ENCODE measurements around the gene CELF1.

Gene CELF1

DNA sequence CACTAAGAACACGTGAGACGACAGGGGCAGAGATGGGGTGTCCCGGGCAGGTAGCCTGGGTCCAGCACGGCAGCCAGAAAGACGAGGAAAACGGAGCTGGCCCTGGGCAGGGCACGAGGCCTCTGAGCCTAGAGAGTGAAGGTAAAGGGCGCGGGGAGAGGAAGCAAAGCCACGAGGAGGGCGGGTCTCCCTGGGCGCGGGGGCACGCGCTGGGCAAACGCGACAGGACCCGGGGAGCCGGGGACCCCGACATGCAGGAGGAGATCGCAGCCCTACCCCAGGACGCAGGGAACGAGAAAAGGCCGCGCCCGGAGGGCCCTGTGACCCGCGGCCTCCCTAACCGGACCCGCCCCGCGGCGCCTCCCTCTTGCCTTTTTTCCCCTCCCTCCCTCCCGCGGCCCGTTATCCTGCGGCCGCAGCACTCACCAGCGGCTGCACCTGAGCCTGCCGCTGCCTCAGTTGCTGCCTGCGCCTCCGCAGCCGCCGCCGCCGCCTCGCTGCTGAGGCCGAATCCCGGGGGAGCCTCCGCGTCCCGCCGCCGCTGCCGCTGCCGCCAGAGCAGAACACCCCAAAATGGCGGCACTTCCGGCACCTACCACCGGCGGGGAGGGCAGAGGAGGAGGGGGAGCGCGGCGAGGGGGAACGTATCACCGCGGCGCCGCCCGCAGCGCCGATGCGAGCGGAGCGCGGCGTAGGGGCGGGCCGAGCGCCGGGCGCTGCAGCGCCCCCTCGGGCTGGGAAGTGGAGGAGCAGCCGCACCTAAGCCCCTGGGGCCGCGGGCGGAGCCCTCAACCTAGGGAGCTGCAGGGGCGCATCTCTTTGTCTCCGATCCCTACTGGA is at the start of gene CELF1:
Gene CELF1 (minus strand): TSS at position 567 of the 840 bp plus-strand sequence. CDS start 53,609 bp downstream, outside the sequence.
- peak; percentile 94 for DNase-seq

DNA sequence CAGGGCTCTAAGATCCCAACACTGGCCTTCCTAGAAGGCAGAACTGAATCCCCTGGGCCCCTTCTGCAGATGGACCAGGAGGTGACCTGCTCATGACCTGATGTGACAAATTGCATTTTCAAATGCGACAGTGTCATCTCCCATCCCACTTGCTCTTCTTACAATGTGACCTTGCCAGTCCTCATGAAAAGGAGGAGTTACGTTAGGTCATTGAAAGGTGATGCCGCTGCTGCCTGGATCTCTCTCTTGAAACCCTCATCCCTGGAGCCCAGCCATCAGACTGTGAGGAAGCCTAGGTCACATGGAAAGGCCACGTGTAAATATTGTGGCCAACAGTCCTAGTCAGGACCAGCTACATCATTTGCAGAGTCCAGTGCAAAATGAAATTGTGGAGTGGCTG is 47.0 kb upstream of the CELF1 start:
- DNase-seq, result no peak

DNA sequence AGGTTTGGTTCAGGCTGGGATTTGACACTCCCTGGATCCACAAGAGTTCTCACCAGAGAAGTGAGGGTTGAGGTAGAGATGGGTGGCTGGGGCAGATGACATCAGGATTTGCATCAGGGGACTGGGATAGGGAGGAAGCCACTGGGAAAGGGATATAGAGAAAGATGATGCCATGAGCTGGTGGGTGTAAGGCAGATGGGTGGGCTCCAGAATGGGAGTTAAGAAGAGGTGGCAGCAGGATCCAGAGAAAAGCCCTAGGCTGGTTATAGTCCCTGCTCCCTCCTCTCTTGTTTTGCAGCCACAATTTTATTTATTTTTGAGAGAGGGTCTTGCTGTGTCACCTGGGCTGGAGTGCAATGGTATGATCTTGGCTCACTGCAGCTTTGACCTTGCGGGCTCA is 43.0 kb upstream of the CELF1 start:
- no peak for DNase-seq

DNA sequence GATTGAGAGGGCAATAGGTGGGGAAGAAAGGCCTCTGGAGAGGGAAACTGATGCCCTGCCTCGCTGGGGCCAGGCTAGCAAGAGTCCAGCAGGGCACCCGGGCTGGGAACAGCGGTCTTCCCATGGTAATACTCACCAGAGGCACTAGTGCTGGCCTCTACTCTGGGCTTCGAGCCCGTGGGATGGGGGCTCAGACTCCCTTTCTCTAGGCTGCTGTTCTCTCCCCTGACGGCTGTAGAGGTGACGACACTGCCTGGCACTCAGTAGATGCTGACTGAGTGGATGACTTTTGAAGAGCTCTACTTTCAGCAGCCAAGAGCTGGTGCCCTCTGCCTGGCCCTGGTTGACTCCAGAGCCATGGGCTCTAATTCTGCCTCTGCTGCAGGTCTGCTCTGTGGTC is 42.1 kb upstream of the CELF1 start:
- DNase-seq, result no peak

DNA sequence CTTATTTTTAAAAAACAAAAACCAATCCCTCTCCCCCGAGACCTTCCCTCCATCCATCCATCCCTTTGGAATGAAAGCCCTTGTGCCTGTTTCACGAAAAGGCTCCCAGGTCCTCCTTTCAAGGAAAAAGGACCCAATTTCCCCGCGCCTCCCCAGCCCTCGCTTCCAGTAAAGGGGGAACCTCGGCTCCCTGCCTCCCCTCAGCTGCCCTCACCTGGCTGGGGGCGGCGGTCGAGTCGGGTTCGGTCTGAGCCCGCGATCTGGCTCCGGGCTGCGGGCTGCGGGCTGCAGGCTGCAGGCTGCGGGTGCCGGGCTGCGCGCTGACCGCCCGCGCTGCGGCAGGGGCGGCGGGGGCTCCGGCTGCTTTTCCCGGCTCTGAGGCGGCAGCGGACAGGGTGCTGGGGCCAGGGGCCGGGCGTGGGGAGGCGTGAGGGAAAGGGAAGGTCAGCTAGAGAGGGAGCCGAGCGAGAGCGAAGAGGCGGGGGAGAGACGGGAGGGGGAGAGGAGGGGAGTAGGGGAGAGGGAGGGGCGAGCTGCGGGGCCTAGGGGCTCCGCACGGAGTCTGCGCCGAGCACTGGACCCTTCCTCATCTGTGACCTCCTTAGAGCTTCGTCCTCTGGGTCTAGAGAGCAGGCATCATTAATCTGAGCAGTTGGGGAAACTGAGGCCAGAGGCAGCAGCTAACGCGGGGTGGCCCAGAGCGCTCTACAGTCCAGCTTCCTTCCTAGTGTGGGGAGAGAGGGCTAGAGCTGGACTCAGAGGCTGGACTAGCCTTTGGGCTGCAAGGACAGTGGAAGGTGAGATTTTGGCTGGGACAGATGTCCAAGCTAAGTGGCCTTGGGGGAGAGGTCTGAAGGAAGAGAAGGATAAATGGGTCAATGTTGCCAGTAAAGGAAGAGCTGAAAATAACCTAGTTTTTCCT is 41.3 kb upstream of the CELF1 start, which contains the start of gene C1QTNF4:
Gene C1QTNF4 (minus strand): TSS at position 478 of the 922 bp plus-strand sequence. CDS start 3,601 bp downstream, outside the sequence.
- DNase-seq, result no peak

DNA sequence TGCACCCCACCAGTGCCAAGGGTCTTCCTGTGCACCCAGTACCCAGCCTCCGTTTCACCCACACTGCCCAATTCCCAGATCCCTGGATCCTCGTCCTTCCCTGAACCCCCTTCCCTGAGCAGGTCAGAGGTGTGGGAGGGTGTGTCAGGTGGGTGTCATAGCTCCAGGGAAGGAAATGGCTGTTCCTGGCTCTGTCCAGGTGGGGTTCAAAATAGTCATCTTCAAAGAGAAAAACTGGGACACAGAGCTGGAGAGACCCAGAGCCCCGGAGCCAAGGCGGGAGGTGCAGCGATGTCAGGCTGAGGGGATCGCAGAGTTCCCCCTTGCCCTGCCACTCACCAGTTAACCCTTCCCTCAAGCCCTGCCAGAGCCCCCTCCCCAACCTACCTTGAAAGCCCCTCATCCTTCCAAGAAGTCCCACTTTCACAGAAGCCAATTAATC is 40.6 kb upstream of the CELF1 start:
- DNase-seq, result no peak

DNA sequence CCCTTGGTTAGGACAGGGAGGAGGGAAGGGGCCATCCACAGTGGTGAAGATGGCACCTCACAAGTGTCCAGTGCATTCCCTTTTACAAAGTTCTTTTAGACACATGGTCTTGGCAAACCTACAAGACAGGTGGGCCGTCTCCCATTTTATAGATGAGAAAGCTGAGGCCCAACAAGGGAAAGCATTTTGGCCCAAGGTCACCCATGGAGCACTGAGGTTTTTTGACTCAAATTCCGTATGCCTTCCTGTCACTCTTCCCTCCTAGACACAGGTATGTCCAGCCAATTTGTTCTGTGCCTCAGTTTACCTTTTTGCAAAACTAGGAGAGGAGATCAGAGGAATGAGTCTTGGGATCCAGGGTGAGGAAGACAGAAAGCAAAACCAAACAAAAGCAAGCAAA is 40.0 kb upstream of the CELF1 start:
- DNase-seq, result no peak

DNA sequence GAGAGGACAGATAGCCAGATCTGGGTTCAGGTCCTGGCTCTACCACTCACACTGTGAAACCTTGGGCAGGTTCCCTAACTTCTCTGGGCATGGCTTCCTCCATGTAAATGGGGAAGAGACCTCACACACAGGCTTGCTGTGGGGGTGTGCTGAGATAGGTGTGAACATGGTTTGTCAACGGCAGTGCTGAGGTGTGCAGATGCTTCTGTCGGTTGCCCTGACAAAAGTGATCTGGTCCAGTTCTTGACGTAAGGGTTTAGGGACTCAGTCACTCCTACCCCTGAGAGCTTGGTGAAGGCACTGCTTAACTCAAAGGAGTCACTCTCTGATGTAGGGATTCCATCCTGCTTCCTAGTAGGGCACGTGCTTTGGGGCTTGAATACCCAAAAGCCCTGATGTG is 39.3 kb upstream of the CELF1 start:
- DNase-seq, result no peak

DNA sequence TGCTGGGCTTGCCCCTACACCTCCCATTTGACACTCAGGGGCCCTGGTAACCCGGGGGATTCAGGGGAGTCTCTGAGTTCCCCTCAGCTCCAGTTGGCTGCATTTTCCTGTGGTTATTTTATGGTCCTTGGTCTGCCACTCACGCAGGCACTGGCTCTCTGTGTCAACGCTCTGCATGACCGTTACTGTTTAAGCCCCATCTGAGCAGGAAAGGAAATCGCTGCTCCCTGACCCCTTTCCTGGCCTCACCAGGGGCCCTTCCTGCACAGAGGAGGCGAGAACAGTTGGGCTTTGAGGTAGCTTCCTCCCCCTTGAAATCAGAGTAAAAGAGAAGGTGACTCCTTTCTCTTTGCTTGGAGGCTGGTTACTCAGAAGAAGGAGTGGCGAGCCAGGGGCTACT is 38.8 kb upstream of the CELF1 start:
- DNase-seq, result no peak

DNA sequence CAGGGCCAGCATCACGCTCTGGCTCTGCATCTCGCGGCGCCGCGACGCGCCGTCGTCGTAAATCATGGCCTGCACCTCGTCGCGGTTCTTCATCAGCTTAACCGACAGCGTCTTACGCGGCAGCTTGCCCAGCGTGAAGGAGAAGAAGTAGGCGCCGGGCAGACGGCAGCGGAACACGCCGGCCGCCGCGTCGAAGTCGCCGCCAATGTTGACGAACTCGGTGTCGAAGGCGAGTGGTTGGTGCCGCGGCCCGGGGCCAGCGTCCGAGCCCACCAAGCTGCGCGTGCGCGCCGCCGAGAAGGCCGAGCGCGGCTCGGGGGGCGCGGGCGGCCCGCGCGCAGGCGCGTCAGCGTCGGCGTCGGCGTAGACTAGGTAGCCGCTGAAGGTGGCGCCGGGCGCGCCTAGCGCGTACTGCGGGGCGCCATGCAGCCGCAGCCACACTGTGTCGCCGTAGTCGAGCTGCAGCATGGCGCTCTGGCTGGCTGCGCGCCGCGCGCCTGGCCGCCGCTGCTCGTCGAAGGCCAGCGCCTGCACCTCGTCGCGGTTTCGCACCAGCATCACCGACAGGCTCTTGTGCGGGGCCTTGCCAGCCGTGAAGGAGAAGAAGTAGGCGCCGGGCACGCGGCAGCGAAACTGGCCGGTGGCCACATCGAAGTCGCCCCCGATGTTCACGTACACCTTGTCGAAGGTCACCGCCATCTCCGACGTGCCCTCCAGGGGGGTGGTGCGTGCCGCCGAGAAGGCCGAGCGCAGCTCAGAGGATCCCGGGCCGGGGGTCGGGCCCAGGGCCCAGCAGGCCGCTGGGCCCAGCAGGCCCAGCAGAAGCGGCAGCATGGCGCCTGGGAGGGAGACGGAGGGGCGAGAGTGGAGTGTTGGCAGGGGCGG is 37.3 kb upstream of the CELF1 start:
- DNase-seq, result no peak

DNA sequence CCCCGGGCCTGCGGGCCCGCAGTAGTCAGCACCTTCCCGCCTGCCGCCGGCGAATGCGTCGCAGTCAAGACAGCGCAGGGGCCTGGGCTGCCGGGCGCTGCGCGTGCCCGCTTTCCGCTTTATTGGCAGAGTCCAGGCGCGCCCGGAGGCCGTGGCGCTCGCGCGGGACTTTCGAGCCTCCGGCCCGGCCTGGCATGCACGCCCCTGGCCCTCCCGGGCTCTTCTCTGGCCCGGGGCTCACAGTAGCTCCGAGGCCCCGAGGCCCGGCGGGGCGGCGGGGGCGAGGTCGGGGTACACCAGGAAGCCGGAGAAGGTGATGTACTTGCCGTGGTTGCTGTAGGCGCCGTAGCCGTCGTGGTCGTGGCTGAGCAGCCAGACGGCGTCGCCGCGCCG is 36.6 kb upstream of the CELF1 start:
- no peak for DNase-seq

DNA sequence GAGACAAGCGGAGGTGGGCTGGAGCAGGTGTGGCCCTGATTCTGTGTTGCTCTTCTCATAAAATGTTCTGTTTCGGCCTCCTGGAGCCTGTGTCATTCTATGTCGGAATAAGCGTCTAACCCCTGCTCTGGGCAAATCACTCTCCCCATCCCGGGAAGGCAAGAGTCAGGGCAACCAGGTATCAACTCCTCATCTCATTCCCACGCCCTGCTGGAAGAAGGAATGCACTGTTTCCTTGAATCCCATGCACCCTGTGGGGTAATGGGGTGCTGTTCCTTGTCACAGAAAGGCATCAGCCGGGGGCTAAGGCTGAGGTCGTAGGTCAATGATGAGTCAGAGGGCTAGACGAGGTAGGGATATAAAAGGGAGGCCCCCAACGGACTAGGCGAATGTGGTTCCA is 36.2 kb upstream of the CELF1 start:
- no peak for DNase-seq

DNA sequence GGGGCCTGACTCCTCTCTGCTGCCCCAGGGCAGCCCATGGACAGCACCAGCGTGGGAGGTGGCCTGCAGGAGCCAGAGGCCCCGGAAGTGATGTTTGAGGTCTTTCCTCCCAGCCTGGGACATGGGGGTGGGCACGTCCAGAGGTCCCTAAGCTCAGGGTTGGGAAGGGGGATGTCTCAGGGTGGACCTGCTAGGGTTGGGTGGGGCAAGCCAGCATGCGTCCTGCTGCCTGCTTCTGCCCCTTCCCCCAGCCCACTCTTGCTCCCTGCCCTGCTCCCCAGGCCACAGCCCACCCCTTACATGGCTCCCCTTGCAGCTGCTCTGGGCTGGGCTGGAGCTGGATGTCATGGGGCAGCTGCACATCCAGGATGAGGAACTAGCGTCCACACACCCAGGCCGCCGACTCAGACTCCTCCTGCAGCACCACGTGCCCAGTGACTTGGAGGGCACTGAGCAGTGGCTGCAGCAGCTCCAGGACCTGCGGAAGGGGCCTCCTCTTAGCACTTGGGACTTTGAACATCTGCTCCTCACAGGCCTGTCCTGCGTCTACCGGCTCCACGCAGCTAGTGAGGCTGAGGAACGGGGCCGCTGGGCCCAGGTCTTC is 34.9 kb upstream of the CELF1 start:
- no peak for DNase-seq

DNA sequence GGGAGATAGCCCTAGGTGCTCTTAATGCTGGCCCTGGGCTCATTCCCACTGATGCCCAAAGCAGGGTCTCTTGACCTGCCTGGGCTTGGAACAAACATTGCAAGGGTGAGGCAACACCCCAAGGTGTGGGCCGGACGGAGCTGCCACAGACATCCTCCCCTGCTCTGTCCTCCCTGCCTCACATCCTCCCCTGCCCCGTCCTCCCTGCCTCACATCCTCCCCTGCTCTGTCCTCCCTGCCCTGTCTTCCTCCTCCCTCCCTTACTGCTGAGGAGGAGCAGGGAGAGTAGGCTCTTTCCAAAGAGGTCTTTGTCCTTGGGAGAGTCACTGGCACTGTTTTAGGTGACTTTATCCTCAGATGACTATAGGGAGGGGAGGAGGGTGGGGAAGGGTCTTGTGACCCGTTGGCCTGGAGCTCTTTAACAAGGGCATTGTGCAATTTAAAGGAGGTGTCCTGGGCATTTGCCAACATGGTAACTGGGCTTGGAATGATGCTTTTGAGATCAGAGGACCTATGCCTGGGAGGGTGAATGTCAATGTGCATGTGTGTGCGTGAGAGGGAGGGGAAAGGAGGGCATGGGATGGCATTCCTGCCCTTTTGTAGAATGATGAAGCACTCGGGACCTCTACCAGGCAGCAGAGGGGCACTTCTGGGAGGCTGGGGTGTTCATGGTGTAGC is 34.2 kb upstream of the CELF1 start:
- no peak for DNase-seq

DNA sequence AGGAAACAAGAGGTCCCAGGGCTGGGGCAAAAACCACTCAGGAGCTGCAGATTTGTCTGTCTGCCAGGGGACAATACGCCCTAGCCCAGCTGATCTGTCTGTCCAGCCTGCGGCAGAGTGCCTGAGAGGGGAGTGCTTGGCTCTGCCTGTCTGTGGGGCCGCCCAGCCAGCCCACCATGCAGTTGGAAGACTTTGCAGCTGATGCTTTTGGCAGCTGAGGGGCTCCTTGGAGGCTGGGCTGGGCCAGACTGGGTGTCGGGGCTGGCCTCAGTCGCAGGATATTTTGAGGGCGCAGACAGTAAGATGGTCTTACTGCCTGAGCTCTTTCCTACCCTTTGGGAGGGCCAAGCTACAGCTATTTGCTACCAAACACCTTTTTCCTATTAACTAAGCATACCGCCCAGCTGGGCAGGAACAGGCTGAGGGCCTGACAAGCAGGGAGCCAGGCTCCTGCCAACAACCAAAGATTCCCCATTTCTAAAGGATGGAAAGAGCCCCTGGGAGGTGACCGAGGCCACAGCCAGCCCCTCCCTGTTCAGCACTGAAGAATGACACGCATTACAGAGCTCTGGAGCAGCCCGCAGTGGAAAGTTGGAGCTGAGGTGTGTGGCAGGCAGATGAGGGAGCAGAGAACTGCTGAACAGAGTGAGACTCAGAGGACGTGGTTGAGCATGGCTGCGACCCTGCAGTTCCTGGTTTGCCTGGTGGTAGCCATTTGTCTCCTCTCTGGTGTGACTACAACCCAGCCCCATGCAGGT is 33.3 kb upstream of the CELF1 start, which contains the start of gene FAM180B:
Gene FAM180B (plus strand): TSS at position 581 of the 758 bp plus-strand sequence. CDS start 91 bp downstream, at position 672.
- no peak for DNase-seq

DNA sequence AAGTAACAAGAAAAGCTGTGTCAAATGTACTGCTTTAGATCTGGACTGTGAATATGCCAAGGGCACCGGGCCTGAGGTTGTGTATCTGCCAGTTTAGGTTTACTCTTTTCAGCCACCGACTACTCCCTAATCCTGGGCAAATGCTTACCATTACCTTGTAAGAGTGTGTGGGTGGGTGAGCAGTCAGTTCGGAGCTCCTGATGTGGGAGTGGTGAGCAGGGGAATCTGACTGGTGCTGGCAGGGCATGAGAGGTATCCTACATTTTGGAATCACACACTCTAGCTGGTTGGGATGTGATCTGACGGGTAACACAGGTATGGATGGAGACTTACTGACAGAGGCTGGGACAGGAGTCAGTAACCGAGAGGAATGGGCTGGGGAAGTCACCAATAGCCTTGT is 30.9 kb upstream of the CELF1 start:
- DNase-seq, result no peak

DNA sequence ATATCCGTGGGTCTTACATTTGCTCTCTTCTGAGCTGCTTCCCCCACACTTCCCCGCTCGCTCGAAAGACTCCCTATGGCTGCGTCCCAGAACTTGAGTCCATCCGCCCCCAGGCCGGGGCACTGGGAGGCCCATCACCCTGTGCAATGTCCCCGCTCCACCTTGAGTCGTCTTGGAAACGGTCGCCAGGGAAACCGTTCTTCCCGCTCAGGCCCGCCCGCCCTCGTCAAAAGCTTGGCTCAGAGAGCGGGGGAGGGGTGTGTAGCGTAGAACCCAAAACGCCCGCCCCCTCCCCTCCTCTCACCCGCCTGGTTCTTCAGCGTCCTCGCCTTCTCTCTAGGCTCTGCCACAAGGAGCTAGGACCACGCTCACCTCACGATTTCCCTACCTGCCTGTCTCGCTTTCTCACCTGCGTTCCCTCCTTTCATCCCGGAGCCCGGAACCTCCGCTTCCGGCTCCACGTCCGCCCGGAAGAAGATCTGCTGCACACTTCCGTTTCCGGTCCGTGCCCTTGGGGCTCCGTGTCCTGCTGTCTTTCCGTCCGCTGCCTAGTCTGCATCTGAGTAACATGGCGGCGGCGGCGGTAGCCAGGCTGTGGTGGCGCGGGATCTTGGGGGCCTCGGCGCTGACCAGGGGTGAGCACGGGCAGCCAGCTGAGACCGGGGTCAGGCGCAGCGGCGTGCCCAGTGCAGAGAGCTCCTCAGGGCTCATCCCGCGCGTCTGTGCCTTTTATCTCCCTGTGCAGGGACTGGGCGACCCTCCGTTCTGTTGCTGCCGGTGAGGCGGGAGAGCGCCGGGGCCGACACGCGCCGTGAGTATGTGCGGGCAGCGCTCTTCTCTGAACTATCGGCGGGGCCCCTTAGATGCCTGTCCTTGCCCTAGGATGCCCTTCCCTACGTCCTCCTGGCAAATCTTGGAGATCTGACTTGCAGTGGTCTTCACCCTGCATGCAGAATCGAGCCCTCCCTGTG is 25.9 kb upstream of the CELF1 start, which contains the start of the genes KBTBD4 and NDUFS3:
Gene KBTBD4 (minus strand): TSS at position 447 of the 971 bp plus-strand sequence. CDS start 19 bp downstream, at position 428.
Gene NDUFS3 (plus strand): TSS at position 551 of the 971 bp plus-strand sequence. CDS start 18 bp downstream, at position 569.
- peak; percentile 92 for DNase-seq

DNA sequence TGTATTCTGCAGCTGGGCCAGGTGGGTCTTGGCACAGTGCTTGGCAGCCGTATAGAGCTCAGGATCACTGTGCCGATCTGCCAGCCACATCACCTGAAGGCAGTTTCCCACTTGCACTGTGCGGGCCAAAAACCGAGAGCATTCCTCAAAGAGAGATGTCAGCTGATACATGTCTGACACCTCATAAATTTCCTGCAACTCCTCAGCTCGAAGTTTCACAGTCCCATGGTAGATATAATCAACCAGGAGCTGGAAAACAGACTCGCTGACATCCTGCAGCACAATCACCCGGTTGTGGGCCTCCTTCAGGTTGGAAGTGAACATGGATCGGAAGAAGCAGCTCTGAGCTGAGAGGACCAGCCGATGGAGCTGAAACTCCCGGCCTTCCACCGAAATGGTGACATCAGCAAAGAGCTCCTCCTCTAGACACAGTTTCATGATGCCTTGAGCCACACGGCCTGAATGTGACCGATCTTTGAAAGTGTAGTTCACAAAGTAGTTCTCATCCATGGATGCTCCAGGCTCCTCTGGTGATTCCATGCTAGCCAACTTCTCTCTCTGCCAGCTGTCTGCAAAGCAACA is 24.6 kb upstream of the CELF1 start:
- DNase-seq, result no peak

DNA sequence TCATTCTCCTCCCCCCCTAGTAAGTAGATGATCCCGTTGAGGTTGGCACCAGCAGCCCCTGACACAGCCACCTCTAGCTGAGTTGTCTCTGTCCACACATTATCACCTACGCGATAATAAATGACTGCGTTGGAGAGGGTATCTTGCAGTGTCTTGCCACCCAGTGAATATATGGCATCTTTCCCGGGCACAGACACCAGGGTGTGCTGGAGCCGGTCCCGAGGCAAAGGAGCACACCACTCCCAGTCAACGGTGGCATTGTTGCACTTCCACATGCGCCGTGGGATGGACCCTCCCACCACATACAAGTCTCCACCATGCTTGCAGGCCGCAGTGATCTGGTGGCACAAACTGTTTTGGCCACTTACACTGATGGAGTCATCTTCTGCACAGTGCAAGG is 20.4 kb upstream of the CELF1 start:
- no peak for DNase-seq
